ENCODE measurements around the gene MCCC1.
"Not testable (repeated sequence)": the region's sequence is repeated elsewhere in the genome, so short reads cannot be mapped to it uniquely, and the experiment has no call there.

Gene MCCC1

GRCh38 chr3:183038757-183039156 is 60.5 kb downstream of the MCCC1 start:
- peak; percentile 51 for DNase-seq

DNA sequence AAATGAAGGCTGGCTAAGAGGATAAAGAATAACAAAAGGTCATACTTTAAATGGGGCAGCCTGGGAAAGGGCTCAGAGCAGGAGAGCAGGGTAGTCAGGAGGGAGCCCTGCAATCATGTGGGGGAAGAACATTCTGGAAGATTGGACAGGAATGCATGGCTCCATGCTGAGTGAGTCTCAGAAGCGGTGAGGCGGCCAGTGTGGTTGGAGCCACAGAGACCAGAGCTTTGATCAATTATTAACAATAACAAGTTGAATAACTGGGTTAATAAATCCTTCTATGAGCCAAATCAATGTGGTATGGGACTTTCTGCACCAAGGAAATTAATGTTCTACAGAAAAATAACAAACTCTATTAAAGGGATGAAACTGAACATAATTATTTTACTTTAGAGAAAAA is 61.1 kb downstream of the MCCC1 start:
- no peak for DNase-seq

- no peak for DNase-seq
Observed at GRCh38 chr3:183033746-183034145, 65.5 kb downstream of the MCCC1 start.

DNA sequence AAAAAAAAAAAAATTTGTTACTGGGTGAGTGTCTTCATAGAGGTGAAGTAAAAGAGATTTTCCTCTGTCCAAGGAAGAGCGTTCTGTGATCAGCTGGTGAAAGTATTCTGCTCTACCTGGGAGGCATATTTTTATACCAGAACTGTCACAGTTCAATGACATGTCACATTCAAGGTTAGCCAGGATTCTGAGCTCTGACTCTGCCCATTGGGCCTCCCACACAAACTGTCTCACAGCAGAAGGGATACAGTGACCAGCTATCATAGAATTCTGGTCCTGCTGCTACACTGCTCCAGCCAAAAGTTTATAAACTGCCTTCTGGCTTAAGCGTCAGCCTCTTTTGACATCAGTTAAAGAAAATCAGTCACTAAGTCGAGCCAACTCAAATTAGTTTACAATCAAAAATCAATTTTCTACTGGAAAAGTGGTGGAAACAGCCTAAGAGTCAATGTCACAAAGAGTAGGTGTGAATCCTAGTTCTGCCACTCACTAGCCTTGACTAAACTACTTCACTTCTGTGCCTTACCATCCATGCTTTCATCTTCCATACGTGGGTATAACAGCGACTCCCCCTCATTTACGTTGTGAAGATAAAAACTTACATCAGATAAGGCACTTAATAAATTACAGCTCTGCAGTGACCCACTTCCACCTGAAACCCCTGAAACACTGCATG is 66.3 kb downstream of the MCCC1 start:
- no peak for DNase-seq

DNA sequence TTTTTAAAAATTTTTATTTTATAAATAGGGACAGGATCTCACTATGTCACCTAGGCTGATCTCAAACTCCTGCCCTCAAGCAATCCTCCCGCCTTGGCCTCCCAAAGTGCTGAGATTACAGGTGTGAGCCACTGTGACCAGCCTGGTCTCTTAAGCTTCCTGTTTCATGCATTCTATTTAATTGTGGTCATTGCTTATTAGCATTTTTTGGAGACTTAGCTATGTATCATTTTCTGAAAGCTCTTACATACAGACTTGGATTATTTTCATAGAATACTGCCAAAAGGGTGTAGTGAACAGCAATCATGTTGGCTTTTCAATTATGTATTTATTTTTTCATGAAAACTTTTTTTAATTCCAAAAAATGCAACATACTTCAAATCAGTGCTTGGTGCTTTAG is 67.5 kb downstream of the MCCC1 start:
- no peak for DNase-seq

DNA sequence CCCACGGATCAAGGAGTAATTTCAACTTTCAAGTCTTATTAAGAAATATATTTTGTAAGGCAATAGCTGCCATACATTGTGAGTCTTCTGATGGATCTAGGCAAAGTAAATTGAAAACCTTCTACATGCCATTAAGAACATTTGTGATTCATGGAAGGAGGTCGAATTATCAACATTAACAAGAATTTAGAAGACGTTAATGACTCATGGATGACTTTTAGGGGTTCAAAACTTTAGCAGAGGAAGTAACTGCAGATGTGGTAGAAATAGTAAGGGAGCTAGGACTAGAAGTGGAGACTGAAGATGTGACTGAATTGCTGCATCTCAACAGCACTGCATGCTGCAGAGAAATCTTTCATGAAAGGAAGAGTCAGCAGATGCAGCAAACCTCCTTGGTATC is 70.9 kb downstream of the MCCC1 start:
- DNase-seq: no peak

GRCh38 chr3:183027276-183027675 is 72.0 kb downstream of the MCCC1 start:
- DNase-seq: no peak

DNA sequence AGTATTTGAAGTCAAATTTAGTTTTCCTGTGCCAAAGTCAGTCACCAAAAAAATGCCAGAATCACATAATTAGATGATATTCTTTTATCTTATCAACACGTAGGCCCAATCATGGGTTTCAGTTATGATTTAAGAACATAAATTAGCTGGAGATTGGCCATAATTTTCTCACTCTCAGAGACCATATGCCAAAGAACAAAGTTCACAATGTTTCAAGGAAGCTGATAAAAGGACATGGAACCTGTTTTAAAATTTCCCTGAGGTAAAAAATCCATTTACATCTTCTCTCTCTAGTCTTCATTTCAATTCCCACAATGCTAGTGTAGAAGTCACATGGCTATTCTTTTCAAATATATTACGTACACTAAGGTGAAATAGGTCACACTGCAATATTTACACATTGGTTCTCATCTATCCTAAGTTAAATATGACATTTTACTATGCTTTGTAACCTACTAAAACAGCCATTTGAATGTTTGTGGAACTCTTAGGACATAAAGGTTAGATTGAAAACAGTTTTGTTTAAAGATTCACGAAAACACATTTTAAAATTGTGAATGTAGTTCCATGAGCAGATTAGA is 76.3 kb downstream of the MCCC1 start:
- no peak for DNase-seq

- no peak for DNase-seq
Observed at GRCh38 chr3:183018421-183019192, 80.7 kb downstream of the MCCC1 start.

GRCh38 chr3:183015185-183015584 is 84.1 kb downstream of the MCCC1 start:
- no peak for DNase-seq

- DNase-seq: peak; percentile 43
Observed at GRCh38 chr3:183013856-183014255, 85.4 kb downstream of the MCCC1 start.

DNA sequence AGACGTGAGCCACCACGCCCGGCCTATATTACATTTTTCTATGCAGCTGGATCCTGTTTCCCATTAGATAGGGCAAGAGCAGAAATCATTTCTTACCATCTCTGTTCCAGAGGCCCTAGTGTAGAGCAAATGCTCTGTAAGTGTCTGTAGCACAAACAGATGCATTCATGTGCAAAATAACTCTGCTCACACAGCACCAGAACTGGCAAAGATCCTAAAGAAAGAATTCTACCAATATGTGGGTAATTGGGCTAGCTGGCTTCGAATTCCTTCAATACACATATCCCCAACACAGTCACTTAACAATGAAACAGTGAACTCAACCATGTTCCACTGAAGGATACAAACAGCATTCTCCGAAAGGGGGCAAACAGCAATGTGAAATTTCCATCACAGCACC is 86.2 kb downstream of the MCCC1 start:
- no peak for DNase-seq

GRCh38 chr3:183008800-183009199 is 90.5 kb downstream of the MCCC1 start:
- no peak for DNase-seq

DNA sequence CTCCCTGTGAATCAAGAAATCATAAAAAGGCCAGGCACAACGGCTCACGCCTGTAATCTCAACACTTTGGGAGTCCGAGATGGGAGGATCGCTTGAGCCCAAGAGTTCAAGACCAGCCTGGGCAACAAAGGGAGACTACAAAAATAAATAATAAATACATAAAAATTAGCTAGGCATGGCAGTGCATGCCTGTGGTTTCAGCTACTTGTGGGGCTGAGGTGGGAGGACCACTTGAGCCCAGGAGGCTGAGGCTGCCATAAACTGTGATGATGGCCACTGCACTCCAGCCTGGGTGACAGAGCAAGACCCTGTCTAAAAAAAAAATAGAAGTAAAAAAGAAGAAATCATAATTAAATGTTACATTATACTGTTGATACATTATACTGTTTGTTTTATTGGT is 91.0 kb downstream of the MCCC1 start:
- DNase-seq: no peak

DNA sequence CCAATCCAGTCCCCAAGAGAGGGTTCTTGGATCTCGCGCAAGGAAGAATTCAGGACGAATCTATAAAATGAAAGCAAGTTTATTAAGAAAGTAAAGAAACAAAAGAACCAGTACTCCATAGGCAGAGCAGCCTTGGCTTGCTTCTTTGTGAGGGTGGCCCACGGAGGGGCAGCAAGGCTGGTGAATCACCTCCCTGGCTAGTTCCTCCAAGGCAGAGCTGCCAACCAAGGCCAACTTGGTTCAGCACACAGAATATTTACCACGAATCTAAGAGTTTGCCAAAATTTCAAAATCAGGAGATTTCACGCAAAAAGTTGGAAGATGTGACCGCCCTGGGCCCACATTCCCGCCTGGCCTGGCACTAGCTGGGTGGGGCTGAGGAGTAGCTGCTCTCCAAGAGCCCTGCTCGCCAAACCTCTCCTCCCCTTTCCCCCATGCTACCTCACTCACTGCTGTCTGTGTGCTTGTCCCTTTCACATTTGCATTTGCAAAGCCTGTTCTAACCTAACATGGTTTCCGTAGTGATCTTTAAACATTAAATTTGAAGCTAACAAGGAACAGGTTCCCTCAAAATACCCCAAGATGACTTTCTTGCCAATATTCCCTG is 92.8 kb downstream of the MCCC1 start:
- DNase-seq: no peak

- DNase-seq: no peak
Observed at GRCh38 chr3:182999767-183000166, 99.5 kb downstream of the MCCC1 start.

DNA sequence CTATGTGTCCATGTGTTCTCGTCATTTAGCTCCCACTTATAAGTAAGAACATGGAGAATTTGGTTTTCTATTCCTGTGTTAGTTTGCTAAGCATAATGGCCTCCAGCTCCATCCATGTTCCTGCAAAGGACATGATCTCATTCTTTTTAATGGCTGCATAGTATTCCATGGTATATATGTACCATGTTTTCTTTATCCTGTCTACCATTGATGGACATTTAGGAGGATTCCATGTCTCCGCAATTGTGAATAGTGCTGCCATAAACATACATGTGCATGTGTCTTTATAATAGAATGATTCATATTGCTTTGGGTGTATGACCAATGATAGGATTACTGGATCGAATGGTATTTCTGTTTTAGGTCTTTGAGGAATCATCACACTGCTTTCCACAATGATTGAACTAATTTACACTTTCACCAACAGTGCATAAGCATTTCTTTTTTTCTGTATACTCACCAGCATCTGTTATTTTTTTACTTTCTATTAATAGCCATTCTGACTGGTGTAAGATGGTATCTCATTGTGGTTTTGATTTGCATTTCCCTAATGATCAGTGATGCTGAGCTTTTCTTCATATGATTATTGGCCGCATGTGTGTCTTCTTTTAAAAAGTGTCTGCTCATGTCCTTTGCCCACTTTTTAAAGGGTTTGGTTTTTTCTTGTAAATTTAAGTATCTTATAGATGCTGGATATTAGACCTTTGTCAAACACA is 105.7 kb downstream of the MCCC1 start:
- DNase-seq: not testable (repeated sequence)

GRCh38 chr3:182989566-182989965 is 109.7 kb downstream of the MCCC1 start:
- DNase-seq: no peak

GRCh38 chr3:182986021-182986420 is 113.3 kb downstream of the MCCC1 start:
- no peak for DNase-seq

GRCh38 chr3:182983876-182984275 is 115.4 kb downstream of the MCCC1 start:
- no peak for DNase-seq

- DNase-seq: no peak
Observed at GRCh38 chr3:182981038-182981380, 118.3 kb downstream of the MCCC1 start.

GRCh38 chr3:182980204-182981037 is 118.9 kb downstream of the MCCC1 start, which contains the start of gene DCUN1D1:
DCUN1D1 (minus strand) TSS chr3:182980538; CDS start chr3:182980489, 49 bp downstream.
- peak; percentile 91 for DNase-seq
